OCI-LY7 (cell line): ENCODE results near the gene TAGLN3.

Source experiments
- CTCF ChIP-seq: fragments of 200-600 bp; sonication (generic); conservative IDR thresholded peaks from 2 replicates; pipeline ENCODE4 v1.5.1; 2014; ENCODE audit warnings: mild to moderate bottlenecking, antibody characterized with exemption, low read length, moderate library complexity, mixed read lengths
- EZH2phosphoT487 ChIP-seq: fragments of 200-600 bp; sonication (generic); IDR thresholded peaks from 2 replicates; pipeline ENCODE4 v1.6.1; 2018; ENCODE audit warnings: low read depth, borderline replicate concordance, mild to moderate bottlenecking, mixed run types, antibody characterized with exemption, low read length, moderate library complexity, mixed read lengths

GRCh38 chr3:112020674-112021085 lies 22.0 kb downstream of the TAGLN3 start:
- TF ChIP-seq CTCF, result no peak
- TF ChIP-seq EZH2phosphoT487, result no peak
